K562 (cell line): ENCODE results near the gene MAP3K14. TPM values are rescaled to one million over a fixed set of nuclear protein-coding genes. Genes with fewer than 3 reads are reported as not detected.

Experiments
- C11orf30 ChIP-seq: fragments of 450-650 bp; IDR thresholded peaks from 2 replicates; pipeline ENCODE4 v1.6.1; 2016; ENCODE audit warnings: low read depth, mild to moderate bottlenecking
- GTF2A2 ChIP-seq: IDR thresholded peaks from 2 replicates; pipeline ENCODE4 v1.6.1; 2016; ENCODE audit warnings: mild to moderate bottlenecking, missing genetic modification characterization, missing compliant biosample characterization
- GTF2E2 ChIP-seq: fragments of 200-800 bp; sonication (Bioruptor generic); IDR thresholded peaks from 2 replicates; pipeline ENCODE4 v1.6.1; 2016; ENCODE audit warnings: missing genetic modification characterization, missing compliant biosample characterization
- HDAC6 ChIP-seq: IDR thresholded peaks from 2 replicates; pipeline ENCODE4 v1.6.1; 2012; ENCODE audit warnings: low read depth, mild to moderate bottlenecking, control low read depth, inconsistent platforms, low read length, moderate library complexity
- HOXB6 ChIP-seq: fragments of 250-450 bp; sonication (Bioruptor Pico); IDR thresholded peaks from 2 replicates; pipeline ENCODE4 v1.5.1; 2022; ENCODE audit warnings: mild to moderate bottlenecking, borderline replicate concordance
- RCOR1 ChIP-seq, 2 experiments: IDR thresholded peaks; 2 replicates each; pipeline ENCODE4 v1.6.1; 2012; ENCODE audit warnings: low read depth in 2 of 2, low read length in 2 of 2, borderline replicate concordance in 1 of 2, improper control_type of control experiment in 1 of 2
- SREBF2 ChIP-seq: sonication (generic); formaldehyde crosslinking; IDR thresholded peaks from 2 replicates; pipeline ENCODE4 v1.4.0; 2020; ENCODE audit warnings: mild to moderate bottlenecking, missing genetic modification reagents
- WHSC1 ChIP-seq: IDR thresholded peaks from one replicate; pipeline ENCODE4 v1.6.1; 2012; ENCODE audit warnings: low read length, control low read depth, inconsistent platforms
- ZEB2 ChIP-seq: fragments of 450-650 bp; IDR thresholded peaks from 2 replicates; pipeline ENCODE4 v1.6.1; 2016
- polyA plus RNA-seq, 8 experiments: library from polyadenylated mRNA; depleted of rRNA in 4 of 8; stranded (reverse) in 5 of 8; unstranded in 3 of 8; fragments of >200 nt; fragmentation: Nextera tagmentation in 2 of 8; fragmentation: Illumina TruSeq in 1 of 8; extraction: Ambion mirVana in 2 of 8; extraction: Trizol in 1 of 8; gene quantifications; 2 replicates each; pipeline versions ENCODE4 v1.2.1 to v1.2.3, GENCODE V29; 2011 to 2014; ENCODE audit warnings: inconsistent platforms in 1 of 8, missing spikeins in 1 of 8
- total RNA-seq, 7 experiments: library from RNA; depleted of rRNA in 6 of 7; stranded (reverse); fragments of >200 nt in 6 of 7; fragmentation: Illumina TruSeq in 2 of 7; extraction: Trizol in 2 of 7; gene quantifications; 2 replicates each; pipeline versions ENCODE4 v1.2.1 to v1.2.3, GENCODE V29; 2011 to 2021; ENCODE audit warnings: low replicate concordance in 1 of 7
- TF ChIP-seq, protein P1 (sequence below): sonication (generic); formaldehyde crosslinking; IDR thresholded peaks from 2 replicates; pipeline ENCODE4 v1.8.0; 2023; ENCODE audit warnings: mild to moderate bottlenecking, missing genetic modification reagents
- TF ChIP-seq, protein P2 (sequence below): fragments of 250-450 bp; sonication (Bioruptor Pico); IDR thresholded peaks from 2 replicates; pipeline ENCODE4 v1.4.0; 2020; ENCODE audit warnings: mild to moderate bottlenecking, moderate library complexity, borderline replicate concordance
- TF ChIP-seq, protein P3 (sequence below): sonication (generic); formaldehyde crosslinking; IDR thresholded peaks from 2 replicates; pipeline ENCODE4 v1.8.0; 2022; ENCODE audit warnings: mild to moderate bottlenecking, missing genetic modification reagents
- TF ChIP-seq, protein P4 (sequence below): fragments of 450-650 bp; conservative IDR thresholded peaks from 2 replicates; pipeline ENCODE4 v1.6.1; 2016; ENCODE audit warnings: missing genetic modification characterization, low read depth, mild to moderate bottlenecking, control low read depth, missing compliant biosample characterization

Gene MAP3K14
- total and polyA plus RNA-seq, 9 of the 15 experiments (the other 6 are each of a cell fraction or from before 2014, with no cell fraction given) = 0.45 to 8.7 (median 3.2) TPM

DNA sequence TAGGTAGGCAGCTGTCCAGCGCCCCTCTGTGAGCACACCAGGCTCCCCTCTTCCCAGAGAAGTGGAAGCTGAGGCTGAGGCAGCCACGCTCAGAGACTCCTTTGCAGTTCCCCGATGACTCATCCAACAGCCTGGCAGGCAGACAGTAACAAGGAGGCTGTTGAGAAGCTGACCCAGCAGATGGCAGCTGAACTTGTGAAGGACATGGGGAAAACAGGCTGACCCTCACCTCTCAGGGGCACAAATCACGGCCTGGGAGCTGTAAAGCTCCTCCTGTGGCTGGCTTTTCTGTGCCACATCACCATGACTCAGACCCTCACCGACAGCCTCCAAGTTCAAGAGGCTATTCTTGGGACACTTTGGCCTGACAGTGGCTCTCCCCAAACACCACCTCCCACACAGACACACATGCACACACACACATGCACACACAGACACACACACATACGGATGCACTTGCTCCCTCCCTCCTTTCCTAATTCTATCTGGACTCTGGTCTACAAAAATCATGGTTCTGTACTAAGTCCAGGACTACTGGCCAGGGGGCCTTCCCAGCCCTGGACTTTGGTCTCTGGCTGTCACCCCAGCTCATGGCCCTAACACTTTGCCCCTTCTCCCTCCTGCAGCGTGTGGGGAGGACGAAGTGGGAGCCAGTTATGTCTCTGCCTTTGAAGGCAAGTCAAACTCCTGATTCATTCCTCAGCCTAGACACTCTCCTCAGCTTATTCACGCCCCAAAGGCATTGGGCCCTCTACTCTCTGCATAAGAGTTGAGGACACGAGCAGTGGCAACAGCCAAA lies 23.2 kb downstream of the MAP3K14 start (continued):
- TF ChIP-seq, protein P1, sequence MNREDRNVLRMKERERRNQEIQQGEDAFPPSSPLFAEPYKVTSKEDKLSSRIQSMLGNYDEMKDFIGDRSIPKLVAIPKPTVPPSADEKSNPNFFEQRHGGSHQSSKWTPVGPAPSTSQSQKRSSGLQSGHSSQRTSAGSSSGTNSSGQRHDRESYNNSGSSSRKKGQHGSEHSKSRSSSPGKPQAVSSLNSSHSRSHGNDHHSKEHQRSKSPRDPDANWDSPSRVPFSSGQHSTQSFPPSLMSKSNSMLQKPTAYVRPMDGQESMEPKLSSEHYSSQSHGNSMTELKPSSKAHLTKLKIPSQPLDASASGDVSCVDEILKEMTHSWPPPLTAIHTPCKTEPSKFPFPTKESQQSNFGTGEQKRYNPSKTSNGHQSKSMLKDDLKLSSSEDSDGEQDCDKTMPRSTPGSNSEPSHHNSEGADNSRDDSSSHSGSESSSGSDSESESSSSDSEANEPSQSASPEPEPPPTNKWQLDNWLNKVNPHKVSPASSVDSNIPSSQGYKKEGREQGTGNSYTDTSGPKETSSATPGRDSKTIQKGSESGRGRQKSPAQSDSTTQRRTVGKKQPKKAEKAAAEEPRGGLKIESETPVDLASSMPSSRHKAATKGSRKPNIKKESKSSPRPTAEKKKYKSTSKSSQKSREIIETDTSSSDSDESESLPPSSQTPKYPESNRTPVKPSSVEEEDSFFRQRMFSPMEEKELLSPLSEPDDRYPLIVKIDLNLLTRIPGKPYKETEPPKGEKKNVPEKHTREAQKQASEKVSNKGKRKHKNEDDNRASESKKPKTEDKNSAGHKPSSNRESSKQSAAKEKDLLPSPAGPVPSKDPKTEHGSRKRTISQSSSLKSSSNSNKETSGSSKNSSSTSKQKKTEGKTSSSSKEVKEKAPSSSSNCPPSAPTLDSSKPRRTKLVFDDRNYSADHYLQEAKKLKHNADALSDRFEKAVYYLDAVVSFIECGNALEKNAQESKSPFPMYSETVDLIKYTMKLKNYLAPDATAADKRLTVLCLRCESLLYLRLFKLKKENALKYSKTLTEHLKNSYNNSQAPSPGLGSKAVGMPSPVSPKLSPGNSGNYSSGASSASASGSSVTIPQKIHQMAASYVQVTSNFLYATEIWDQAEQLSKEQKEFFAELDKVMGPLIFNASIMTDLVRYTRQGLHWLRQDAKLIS (CRISPR knock-in tag) = no peak
- TF ChIP-seq SREBF2 = no peak
- TF ChIP-seq, protein P2, sequence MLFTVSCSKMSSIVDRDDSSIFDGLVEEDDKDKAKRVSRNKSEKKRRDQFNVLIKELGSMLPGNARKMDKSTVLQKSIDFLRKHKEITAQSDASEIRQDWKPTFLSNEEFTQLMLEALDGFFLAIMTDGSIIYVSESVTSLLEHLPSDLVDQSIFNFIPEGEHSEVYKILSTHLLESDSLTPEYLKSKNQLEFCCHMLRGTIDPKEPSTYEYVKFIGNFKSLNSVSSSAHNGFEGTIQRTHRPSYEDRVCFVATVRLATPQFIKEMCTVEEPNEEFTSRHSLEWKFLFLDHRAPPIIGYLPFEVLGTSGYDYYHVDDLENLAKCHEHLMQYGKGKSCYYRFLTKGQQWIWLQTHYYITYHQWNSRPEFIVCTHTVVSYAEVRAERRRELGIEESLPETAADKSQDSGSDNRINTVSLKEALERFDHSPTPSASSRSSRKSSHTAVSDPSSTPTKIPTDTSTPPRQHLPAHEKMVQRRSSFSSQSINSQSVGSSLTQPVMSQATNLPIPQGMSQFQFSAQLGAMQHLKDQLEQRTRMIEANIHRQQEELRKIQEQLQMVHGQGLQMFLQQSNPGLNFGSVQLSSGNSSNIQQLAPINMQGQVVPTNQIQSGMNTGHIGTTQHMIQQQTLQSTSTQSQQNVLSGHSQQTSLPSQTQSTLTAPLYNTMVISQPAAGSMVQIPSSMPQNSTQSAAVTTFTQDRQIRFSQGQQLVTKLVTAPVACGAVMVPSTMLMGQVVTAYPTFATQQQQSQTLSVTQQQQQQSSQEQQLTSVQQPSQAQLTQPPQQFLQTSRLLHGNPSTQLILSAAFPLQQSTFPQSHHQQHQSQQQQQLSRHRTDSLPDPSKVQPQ (CRISPR knock-in tag) = no peak
- TF ChIP-seq, protein P3, sequence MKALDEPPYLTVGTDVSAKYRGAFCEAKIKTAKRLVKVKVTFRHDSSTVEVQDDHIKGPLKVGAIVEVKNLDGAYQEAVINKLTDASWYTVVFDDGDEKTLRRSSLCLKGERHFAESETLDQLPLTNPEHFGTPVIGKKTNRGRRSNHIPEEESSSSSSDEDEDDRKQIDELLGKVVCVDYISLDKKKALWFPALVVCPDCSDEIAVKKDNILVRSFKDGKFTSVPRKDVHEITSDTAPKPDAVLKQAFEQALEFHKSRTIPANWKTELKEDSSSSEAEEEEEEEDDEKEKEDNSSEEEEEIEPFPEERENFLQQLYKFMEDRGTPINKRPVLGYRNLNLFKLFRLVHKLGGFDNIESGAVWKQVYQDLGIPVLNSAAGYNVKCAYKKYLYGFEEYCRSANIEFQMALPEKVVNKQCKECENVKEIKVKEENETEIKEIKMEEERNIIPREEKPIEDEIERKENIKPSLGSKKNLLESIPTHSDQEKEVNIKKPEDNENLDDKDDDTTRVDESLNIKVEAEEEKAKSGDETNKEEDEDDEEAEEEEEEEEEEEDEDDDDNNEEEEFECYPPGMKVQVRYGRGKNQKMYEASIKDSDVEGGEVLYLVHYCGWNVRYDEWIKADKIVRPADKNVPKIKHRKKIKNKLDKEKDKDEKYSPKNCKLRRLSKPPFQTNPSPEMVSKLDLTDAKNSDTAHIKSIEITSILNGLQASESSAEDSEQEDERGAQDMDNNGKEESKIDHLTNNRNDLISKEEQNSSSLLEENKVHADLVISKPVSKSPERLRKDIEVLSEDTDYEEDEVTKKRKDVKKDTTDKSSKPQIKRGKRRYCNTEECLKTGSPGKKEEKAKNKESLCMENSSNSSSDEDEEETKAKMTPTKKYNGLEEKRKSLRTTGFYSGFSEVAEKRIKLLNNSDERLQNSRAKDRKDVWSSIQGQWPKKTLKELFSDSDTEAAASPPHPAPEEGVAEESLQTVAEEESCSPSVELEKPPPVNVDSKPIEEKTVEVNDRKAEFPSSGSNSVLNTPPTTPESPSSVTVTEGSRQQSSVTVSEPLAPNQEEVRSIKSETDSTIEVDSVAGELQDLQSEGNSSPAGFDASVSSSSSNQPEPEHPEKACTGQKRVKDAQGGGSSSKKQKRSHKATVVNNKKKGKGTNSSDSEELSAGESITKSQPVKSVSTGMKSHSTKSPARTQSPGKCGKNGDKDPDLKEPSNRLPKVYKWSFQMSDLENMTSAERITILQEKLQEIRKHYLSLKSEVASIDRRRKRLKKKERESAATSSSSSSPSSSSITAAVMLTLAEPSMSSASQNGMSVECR (CRISPR knock-in tag) = no peak
- peak; percentile 80 for TF ChIP-seq C11orf30
- TF ChIP-seq, protein P4, sequence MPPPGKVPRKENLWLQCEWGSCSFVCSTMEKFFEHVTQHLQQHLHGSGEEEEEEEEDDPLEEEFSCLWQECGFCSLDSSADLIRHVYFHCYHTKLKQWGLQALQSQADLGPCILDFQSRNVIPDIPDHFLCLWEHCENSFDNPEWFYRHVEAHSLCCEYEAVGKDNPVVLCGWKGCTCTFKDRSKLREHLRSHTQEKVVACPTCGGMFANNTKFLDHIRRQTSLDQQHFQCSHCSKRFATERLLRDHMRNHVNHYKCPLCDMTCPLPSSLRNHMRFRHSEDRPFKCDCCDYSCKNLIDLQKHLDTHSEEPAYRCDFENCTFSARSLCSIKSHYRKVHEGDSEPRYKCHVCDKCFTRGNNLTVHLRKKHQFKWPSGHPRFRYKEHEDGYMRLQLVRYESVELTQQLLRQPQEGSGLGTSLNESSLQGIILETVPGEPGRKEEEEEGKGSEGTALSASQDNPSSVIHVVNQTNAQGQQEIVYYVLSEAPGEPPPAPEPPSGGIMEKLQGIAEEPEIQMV (tag) = no peak
- no peak for TF ChIP-seq GTF2E2
- TF ChIP-seq ZEB2 = no peak
- no peak for TF ChIP-seq HOXB6 (CRISPR knock-in tag)
- TF ChIP-seq HDAC6 = no peak
- TF ChIP-seq RCOR1 (IDR thresholded peaks at IDR 0.05; ENCODE audit: borderline replicate concordance in 1 of 2, low read depth in 2 of 2, low read length in 2 of 2) = peak in 1 of 2 experiments; percentile 78; a peak in 2 of 4 replicates
- TF ChIP-seq WHSC1 = no peak
- no peak for TF ChIP-seq GTF2A2 (tag)
